ENCODE data around the gene LSM8.
A peak's percentile ranks its signal among the peaks of the same experiment; 100 is the strongest.
"Not testable (repeated sequence)": the region's sequence is repeated elsewhere in the genome, so short reads cannot be mapped to it uniquely, and the experiment has no call there.

The LSM8 gene

DNA sequence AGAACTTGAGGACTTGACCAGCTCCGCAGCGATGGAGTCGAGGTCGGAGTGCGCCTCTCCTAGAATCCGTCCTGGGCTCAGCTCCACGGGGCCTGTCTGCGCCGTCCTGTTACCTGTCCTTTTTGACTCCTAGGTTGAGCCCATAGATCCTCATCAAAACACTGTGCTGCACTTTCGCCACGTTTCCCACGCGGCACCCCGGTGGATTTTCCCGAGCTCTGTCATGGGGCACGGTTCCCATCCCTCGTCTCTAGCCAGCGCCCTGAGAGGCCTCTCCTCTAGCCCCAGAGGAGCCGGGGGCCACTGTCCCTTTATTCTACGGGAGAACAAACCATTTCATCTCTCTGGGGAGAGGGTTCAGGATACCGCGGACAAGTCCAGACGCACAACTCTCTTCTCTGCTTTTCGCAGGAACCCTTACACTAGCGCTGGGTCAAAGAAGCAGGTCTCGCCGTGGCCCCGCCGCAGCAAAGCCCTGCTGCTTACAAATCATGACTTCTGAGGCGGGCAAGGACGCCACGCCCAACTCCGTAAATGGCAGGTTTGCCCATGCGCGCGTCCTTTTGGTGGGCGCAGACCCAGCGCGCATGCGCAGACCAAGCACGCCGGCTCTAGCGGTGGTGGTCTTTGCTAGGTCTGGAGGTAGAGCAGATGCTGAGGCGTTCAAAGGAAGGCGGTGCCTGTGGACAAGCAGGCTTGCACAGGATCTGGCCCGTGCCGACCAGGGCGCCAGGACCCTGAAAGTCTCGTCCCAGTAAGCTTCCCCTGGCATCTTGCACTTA lies 30.3 kb downstream of the LSM8 start:
- DNase-seq: peak; percentile 89

DNA sequence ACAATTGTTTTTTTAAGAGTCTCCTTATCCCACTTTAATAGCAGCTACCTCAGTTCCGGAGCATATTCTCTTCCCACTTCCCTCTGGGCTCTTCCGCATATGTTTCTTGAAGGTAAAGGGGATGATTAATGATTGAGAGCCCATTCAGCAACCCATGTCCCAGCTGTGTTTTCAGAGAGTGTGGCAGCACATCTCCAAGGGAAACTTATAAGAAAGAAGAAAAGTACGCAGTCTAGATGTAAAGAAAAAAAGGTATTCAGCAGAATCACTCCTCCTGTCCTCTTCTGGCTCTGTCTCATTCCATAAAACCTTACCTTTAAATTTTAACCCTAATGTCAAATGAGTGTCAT lies 30.8 kb downstream of the LSM8 start:
- DNase-seq: no peak

DNA sequence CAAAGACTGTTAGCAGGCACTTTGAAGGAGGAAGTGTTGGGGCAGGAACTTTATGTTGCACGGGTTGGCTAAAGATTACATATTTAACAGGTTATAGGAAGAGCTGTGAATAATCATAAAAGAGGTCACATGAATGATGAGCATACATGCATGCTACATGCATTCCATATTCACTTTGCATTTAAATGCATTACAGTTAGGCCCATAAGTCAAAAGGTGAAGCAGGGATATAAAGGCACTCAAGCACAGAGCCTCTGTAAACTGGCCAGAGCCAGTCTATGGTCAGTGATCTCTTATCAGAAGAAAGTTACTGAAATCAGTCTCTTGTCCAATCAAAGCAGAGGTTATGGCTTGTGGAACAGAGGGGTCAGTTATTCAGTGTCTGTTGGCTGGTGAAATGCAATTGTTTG lies 33.3 kb downstream of the LSM8 start:
- DNase-seq: no peak

DNA sequence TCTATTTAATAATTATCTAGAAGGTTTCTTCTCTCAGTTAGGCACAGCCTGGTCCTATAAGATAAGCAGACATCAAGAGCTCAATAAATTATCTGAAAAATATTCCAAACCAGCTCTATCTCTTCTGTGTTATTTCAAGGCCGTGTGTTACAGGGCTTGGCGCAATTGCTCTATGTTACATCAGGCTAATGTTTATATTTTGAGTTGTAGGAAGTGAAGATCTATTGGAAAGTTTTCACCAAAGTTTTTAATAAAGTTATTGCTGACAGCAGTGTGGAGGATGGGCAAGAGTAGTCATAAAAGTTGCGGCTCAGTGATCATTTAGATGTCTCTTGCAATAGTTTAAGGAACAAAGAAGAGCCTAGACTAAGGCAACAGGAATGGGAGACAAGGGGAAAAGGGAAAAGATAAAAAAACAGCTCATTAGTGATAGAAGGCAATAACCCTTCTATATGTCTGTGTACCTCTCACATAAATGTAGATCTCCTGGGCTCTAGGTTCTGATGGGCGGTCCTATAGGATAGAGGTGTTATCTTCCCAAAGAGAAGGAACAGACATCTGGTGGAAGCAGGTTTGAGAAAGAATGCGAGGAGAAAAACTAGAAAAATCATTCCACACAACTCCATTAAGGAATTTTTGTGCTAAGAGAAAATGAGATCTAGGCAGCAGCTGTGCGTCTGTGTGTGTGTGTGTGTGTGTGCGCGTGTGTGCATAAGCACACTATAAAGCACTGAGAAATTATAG lies 34.6 kb downstream of the LSM8 start:
- no peak for DNase-seq

DNA sequence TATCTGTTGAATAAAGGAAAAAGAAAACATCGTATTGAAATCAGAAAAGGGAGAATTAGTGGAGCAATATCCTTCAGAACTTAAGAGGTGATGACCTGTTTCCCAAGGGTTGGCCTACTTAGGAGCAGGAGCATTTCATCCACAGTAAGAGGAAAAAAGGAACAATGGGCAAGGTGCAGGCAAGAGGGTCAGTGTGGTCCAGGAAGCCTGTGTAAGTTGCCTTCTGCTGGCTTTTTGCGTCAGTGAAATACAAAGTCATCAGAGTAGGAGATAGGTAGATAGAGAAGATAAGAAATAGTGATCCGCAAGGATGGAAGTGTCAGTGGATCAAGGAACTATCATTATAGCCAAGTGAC lies 35.2 kb downstream of the LSM8 start:
- no peak for DNase-seq

DNA sequence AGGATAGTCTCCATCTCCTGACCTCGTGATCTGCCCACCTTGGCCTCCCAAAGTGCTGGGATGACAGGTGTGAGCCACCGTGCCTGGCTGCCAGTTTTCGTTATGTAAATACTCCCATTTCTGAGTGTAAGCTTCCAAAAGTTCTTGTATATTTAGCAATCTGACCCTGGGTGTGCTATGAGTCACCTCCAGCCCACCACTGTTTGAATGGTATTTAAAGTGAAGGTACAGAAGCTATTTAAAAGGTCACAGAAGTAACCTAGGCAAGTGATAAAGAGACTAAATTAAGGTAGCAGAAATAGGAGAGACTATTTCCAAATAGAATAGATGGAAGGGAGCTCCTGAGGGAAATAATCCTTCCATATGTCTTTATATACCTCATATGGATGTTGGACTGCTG lies 36.6 kb downstream of the LSM8 start:
- no peak for DNase-seq

DNA sequence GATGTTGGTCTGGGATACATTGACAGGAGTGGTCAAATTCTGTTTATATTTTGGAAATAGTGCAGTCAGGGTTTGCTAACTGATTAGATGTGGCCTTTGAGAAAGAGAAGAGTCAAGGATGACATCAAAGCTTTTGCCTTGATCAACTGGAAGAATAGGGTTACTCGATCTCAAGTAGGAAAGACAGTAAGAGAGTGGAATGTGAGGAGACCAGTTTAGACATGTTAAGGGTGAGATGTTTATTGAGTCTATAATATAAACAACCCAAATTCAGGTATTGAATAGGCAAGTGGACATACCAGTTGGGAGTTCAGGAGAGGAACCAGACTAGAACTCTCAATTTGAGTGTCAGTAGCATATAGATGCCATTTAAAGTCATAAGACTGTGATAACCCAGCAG lies 38.6 kb downstream of the LSM8 start:
- DNase-seq: no peak

DNA sequence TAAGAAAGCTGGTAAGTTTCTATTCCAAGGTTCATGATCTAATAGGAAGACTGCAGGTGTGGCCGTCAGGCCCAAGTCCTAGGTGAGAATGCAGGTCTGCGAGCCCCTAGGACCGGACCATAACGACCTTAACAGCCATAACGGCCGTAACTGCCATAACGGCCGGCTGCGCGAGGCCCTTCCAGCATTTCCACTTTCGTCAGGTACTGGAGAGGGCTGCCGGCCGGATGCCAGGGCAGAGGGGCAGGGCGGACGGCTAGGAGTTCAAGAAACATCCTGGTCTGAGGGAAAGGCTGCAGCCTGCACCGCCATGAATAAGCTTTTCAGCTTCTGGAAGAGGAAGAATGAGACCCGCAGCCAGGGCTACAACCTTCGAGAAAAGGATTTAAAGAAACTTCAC lies 40.6 kb downstream of the LSM8 start, which contains the start of gene ANKRD7:
ANKRD7 (plus strand) TSS at position 184 of the 400 bp plus-strand sequence; CDS start at position 311, 127 bp downstream.
- DNase-seq: no peak

DNA sequence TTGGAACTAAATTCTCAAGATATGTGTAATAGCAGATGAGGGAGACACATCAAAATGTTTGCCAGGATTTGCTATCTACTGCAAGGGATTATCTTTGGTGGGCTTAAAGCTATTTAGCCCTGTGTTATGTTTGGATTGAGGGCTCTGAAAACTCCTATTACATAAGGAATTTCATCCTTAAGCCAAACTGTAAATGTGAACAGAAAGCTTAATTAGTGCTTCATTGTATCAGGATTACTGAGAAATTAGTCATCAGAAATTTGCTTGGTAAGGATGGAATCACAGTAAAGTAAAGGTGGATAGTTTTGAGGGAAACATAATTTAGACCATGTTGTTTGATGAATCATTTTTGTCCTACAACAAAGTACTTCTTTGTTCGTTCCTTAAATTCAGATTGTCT lies 48.9 kb downstream of the LSM8 start:
- DNase-seq: no peak

DNA sequence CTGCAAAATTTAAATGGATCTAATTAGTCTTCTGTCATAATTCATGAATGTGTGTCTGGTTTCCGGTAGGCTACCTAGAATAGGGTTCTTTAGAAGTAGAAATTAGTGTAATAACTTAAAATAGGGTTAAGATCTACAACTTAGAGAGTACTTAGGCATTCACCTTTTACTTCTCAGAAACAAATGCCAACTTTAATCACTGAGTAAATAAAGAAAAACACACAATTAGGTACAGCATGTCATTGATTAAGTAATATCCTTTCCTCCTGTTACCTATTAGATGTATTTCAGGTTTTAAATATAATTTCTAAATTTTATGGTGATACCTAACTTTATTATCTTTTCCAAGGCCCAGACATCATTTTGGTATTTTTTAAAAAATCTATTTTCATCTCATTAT lies 49.8 kb downstream of the LSM8 start:
- no peak for DNase-seq

DNA sequence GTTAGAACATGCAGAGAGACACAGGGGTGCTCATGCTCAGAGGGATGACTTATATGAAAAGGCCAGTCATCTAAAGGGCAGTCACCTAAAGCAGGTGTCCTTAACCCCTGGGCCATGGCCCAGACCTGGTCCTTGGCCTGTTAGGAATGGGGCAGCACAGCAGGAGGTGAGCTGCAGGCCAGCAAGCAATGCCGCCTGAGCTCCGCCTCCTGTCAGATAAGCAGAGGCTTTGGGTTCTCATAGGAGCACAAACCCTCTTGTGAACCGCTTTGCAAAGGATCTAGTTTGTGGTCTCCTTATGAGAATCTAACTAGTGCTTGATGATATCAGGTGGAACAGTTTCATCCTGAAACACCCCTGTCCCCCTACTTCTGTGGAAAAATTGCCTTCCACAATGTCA lies 55.0 kb downstream of the LSM8 start:
- DNase-seq: no peak

DNA sequence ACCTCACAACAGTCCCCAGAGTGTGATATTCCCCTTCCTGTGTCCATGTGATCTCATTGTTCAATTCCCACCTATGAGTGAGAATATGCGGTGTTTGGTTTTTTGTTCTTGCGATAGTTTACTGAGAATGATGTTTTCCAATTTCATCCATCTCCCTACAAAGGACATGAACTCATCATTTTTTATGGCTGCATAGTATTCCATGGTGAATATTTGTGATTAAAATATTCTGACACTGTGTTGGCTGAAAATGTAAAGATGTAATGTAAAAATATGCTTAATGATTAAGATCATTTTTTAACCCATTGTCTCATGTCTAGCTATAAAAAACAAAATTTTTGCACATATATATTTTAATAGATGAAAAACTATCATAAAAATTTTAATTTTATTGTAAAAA lies 56.4 kb downstream of the LSM8 start:
- DNase-seq: not testable (repeated sequence)
